GF-D8 (cell line): ENCODE results near the gene SOCS7.
A peak's percentile ranks its signal among the peaks of the same experiment; 100 is the strongest.

Source experiments
- DNase-seq: peaks from one replicate; lab custom pipeline; 2025; lab: John Stamatoyannopoulos, UW

Gene SOCS7

GRCh38 chr17:38351412-38352222 lies at the start of gene SOCS7:
Gene SOCS7 (plus strand): TSS chr17:38351844. CDS start chr17:38352053, 209 bp downstream.
- DNase-seq, result peak; percentile 75

- DNase-seq, result no peak
Observed at GRCh38 chr17:38315497-38315896, 36.1 kb upstream of the SOCS7 start.

GRCh38 chr17:38317081-38317480 lies 34.6 kb upstream of the SOCS7 start:
- DNase-seq, result no peak

GRCh38 chr17:38320482-38320881 lies 31.2 kb upstream of the SOCS7 start:
- no peak for DNase-seq

- DNase-seq, result peak; percentile 1
Observed at GRCh38 chr17:38322156-38322779, 29.4 kb upstream of the SOCS7 start.

GRCh38 chr17:38322897-38323296 lies 28.7 kb upstream of the SOCS7 start:
- DNase-seq, result no peak

GRCh38 chr17:38324141-38324697 lies 27.4 kb upstream of the SOCS7 start:
- no peak for DNase-seq

- DNase-seq, result no peak
Observed at GRCh38 chr17:38324772-38325171, 26.9 kb upstream of the SOCS7 start.

GRCh38 chr17:38325221-38325851 lies 26.3 kb upstream of the SOCS7 start:
- DNase-seq, result no peak

GRCh38 chr17:38326996-38327792 lies 24.4 kb upstream of the SOCS7 start:
- peak; percentile 61 for DNase-seq

- no peak for DNase-seq
Observed at GRCh38 chr17:38327936-38328335, 23.7 kb upstream of the SOCS7 start.

- DNase-seq, result no peak
Observed at GRCh38 chr17:38328620-38329019, 23.0 kb upstream of the SOCS7 start.

- DNase-seq, result no peak
Observed at GRCh38 chr17:38329284-38329683, 22.4 kb upstream of the SOCS7 start.

- no peak for DNase-seq
Observed at GRCh38 chr17:38329808-38330730, 21.6 kb upstream of the SOCS7 start.

- no peak for DNase-seq
Observed at GRCh38 chr17:38330941-38331411, 20.7 kb upstream of the SOCS7 start.

GRCh38 chr17:38332735-38333134 lies 18.9 kb upstream of the SOCS7 start:
- no peak for DNase-seq

- DNase-seq, result no peak
Observed at GRCh38 chr17:38333635-38334295, 17.9 kb upstream of the SOCS7 start.

GRCh38 chr17:38334480-38335364 lies 16.9 kb upstream of the SOCS7 start:
- no peak for DNase-seq

- DNase-seq, result no peak
Observed at GRCh38 chr17:38336838-38337237, 14.8 kb upstream of the SOCS7 start.
